SU-DHL-6 (cell line): Measurements from ENCODE around the gene PEX3.

Experiments
- H2AFZ ChIP-seq: fragments of 200-600 bp; sonication (generic); 2 replicates; pipeline ENCODE4 v1.6.1; 2014; ENCODE audit warnings: low read depth, mild to moderate bottlenecking, moderate library complexity, mixed read lengths, antibody characterized with exemption, low read length; ENCODE audit not compliant: severe bottlenecking
- H3F3A ChIP-seq: fragments of 200-600 bp; shearing (Covaris generic); 2 replicates; pipeline ENCODE4 v1.6.0; 2016; ENCODE audit warnings: antibody characterized with exemption, mild to moderate bottlenecking; ENCODE audit not compliant: insufficient read depth
- H3K27ac ChIP-seq: fragments of 200-600 bp; sonication (generic); 2 replicates; pipeline ENCODE4 v1.5.1; 2016; ENCODE audit warnings: low read depth, mild to moderate bottlenecking, low read length, moderate library complexity, mixed read lengths
- H3K27me3 ChIP-seq: fragments of 200-600 bp; sonication (generic), shearing (Covaris generic); 2 replicates; pipeline ENCODE4 v1.6.0; 2014; ENCODE audit warnings: mild to moderate bottlenecking, low read length
- H3K36me3 ChIP-seq: fragments of 200-600 bp; sonication (generic); 2 replicates; pipeline ENCODE4 v1.6.1; 2014; ENCODE audit warnings: mild to moderate bottlenecking, low read length, mixed read lengths
- H3K4me2 ChIP-seq: fragments of 300-600, 200-600 bp; shearing (Covaris generic), sonication (generic); 2 replicates; pipeline ENCODE4 v1.6.0; 2014; ENCODE audit warnings: low read length, low read depth, mild to moderate bottlenecking; ENCODE audit not compliant: poor library complexity, severe bottlenecking
- H3K4me3 ChIP-seq: fragments of 200-600 bp; sonication (generic); 2 replicates; pipeline ENCODE4 v1.5.1; 2014; ENCODE audit warnings: antibody characterized with exemption, low read length, mild to moderate bottlenecking, mixed read lengths; ENCODE audit not compliant: insufficient read depth, poor library complexity, severe bottlenecking
- H3K79me2 ChIP-seq: fragments of 200-600 bp; sonication (generic); 2 replicates; pipeline ENCODE4 v1.6.1; 2014; ENCODE audit warnings: mild to moderate bottlenecking, low read length, moderate library complexity; ENCODE audit not compliant: insufficient read depth
- H3K9ac ChIP-seq: fragments of 200-600 bp; sonication (generic); 2 replicates; pipeline ENCODE4 v1.7.0; 2014; ENCODE audit warnings: mild to moderate bottlenecking, low read length
- H3K9me2 ChIP-seq: fragments of 200-600 bp; sonication (generic); replicated peaks from 2 replicates; pipeline ENCODE4 v1.6.1; 2014; ENCODE audit warnings: low read length; ENCODE audit not compliant: insufficient read depth
- H3K9me3 ChIP-seq: fragments of 200-600 bp; sonication (generic); 2 replicates; pipeline ENCODE4 v1.6.1; 2014; ENCODE audit warnings: low read length, mixed read lengths; ENCODE audit not compliant: insufficient read depth
- H4K20me1 ChIP-seq: fragments of 200-600 bp; sonication (generic); 2 replicates; pipeline ENCODE4 v1.6.1; 2014; ENCODE audit warnings: low read depth, mild to moderate bottlenecking, antibody characterized with exemption, low read length, moderate library complexity, mixed read lengths
- CTCF ChIP-seq: fragments of 200-600 bp; sonication (generic); IDR thresholded peaks from one replicate; pipeline ENCODE4 v1.5.1; 2017; ENCODE audit warnings: antibody characterized with exemption, mild to moderate bottlenecking, low read length, moderate library complexity; ENCODE audit not compliant: insufficient read depth, poor library complexity, severe bottlenecking
- EZH2phosphoT487 ChIP-seq: fragments of 200-600 bp; sonication (generic), shearing (Covaris generic); conservative IDR thresholded peaks from 2 replicates; pipeline ENCODE4 v1.6.1; 2018; ENCODE audit warnings: mild to moderate bottlenecking, antibody characterized with exemption, low read length, moderate library complexity, mixed read lengths

The PEX3 gene

GRCh38 chr6:143478479-143479062 is 28.0 kb downstream of the PEX3 start:
- Histone ChIP-seq H3K27me3 (no peaks in the 10 kb centered on the region), H4K20me1 (no peaks in the 10 kb centered on the region), H3K4me2 (no peak overlapping the region), H3K9me3 (no peaks in the 10 kb centered on the region), H3K9me2 (no peaks in the 10 kb centered on the region), H3K36me3 (0 out of 2 replicates have a peak, but pooled peaks cover 6% of the 10 kb centered on the region), H3K27ac (no peak overlapping the region), H2AFZ (no peak overlapping the region), H3K9ac (no peak overlapping the region), H3K79me2 (no peaks in the 10 kb centered on the region), H3F3A (no peaks in the 10 kb centered on the region), H3K4me3 (no peak overlapping the region)
- TF ChIP-seq CTCF, result no peak
- TF ChIP-seq EZH2phosphoT487, result no peak

GRCh38 chr6:143482593-143482992 is 32.0 kb downstream of the PEX3 start:
- Histone ChIP-seq H3K4me2 (no peak overlapping the region), H3K36me3 (0 out of 2 replicates have a peak, but pooled peaks cover 2% of the 10 kb centered on the region), H3K9me2 (no peaks in the 10 kb centered on the region), H3K9ac (no peak overlapping the region), H4K20me1 (no peaks in the 10 kb centered on the region), H3K79me2 (no peaks in the 10 kb centered on the region), H2AFZ (no peak overlapping the region), H3F3A (no peaks in the 10 kb centered on the region), H3K27ac (no peak overlapping the region), H3K4me3 (no peak overlapping the region), H3K9me3 (no peaks in the 10 kb centered on the region), H3K27me3 (no peaks in the 10 kb centered on the region)
- TF ChIP-seq CTCF, result no peak
- no peak for TF ChIP-seq EZH2phosphoT487

- H3K36me3 ChIP-seq, result no peaks in the 10 kb centered on the region
- H3K27ac ChIP-seq, result no peak overlapping the region
- no peaks in the 10 kb centered on the region for H4K20me1 ChIP-seq
- H3K4me3 ChIP-seq, result no peak overlapping the region
- TF ChIP-seq CTCF (no peak), EZH2phosphoT487 (no peak)
- no peaks in the 10 kb centered on the region for H3K79me2 ChIP-seq
- H3K9ac ChIP-seq, result no peak overlapping the region
- H3K4me2 ChIP-seq, result no peak overlapping the region
- H3K9me3 ChIP-seq, result no peaks in the 10 kb centered on the region
- no peaks in the 10 kb centered on the region for H3F3A ChIP-seq
- no peaks in the 10 kb centered on the region for H3K27me3 ChIP-seq
- H3K9me2 ChIP-seq, result no peaks in the 10 kb centered on the region
- no peak overlapping the region for H2AFZ ChIP-seq
These were observed 35.4 kb downstream of the PEX3 start for GRCh38 chr6:143485967-143486366.
